Right ventricle myocardium inferior (tissue), 1 donor: ENCODE results near the gene EMX2. TPM values are rescaled to one million over a fixed set of nuclear protein-coding genes. Genes with fewer than 3 reads are reported as not detected.
"Not testable (repeated sequence)": the region's sequence is repeated elsewhere in the genome, so short reads cannot be mapped to it uniquely, and the experiment has no call there.

Experiments
- ATAC-seq: fragments of 200-7000 bp; cut with Tn5 transposase; one replicate; pipeline ENCODE4 v1.9.1; 2020; ENCODE audit warnings: mild to moderate bottlenecking, moderate library complexity
- DNase-seq: peaks from one replicate; pipeline ENCODE4 v3.0.0; 2021; ENCODE audit errors: missing footprints
- intact Hi-C: fragments of 100-400 bp; cut with DNase I; formaldehyde crosslinking; loops from one replicate; pipeline ENCODE4 v1.11.0; 2022
- total RNA-seq: library from RNA; stranded (reverse); fragmentation: NEBNext Ultra II Directional; extraction: Animal tissue kit (Norgen Biotek cat#: 25700); gene quantifications from one replicate; pipeline ENCODE4 v1.2.1, GENCODE V29; 2021
- donor health status: DM: no; HTN: yes; CAD: no; lungs with severe emphysema.

Gene EMX2
- total RNA-seq, 1 donor from 2014 or later: not detected

GRCh38 chr10:117574498-117575146, 32.1 kb downstream of the EMX2 start:
- intact Hi-C loops: no loop called here
- ATAC-seq: no peak

GRCh38 chr10:117578490-117578889, 35.9 kb downstream of the EMX2 start:
- DNase-seq: no peak
- no peak for ATAC-seq
- intact Hi-C loops: no loop called here

More at GRCh38 chr10:117574498-117575146, 32.1 kb downstream of the EMX2 start:
- DNase-seq: no peak

- intact Hi-C loops: no loop called here
- DNase-seq (no peak), ATAC-seq (no peak)
Measured at GRCh38 chr10:117578999-117579590, 36.5 kb downstream of the EMX2 start.

- intact Hi-C loops: no loop called here
- ATAC-seq: no peak
- DNase-seq: no peak
Measured at GRCh38 chr10:117581961-117582360, 39.4 kb downstream of the EMX2 start.

GRCh38 chr10:117584831-117585230, 42.3 kb downstream of the EMX2 start:
- intact Hi-C loops, ATAC-seq, DNase-seq: not testable (repeated sequence)

- no peak for DNase-seq
- intact Hi-C loops: no loop called here
- no peak for ATAC-seq
Measured at GRCh38 chr10:117587036-117587435, 44.5 kb downstream of the EMX2 start.

- intact Hi-C loops: no loop called here
- ATAC-seq (no peak), DNase-seq (no peak)
Measured at GRCh38 chr10:117590101-117590875, 47.7 kb downstream of the EMX2 start.

GRCh38 chr10:117591043-117591442, 48.5 kb downstream of the EMX2 start:
- intact Hi-C loops: no loop called here
- ATAC-seq: no peak
- DNase-seq: no peak

GRCh38 chr10:117594722-117595121, 52.2 kb downstream of the EMX2 start:
- intact Hi-C loops: no loop called here
- ATAC-seq: no peak
- DNase-seq: no peak

GRCh38 chr10:117596706-117597105, 54.2 kb downstream of the EMX2 start:
- no peak for ATAC-seq
- DNase-seq: no peak
- intact Hi-C loops: no loop called here

- ATAC-seq (no peak), DNase-seq (no peak)
- intact Hi-C loops: no loop called here
Measured at GRCh38 chr10:117597216-117597615, 54.7 kb downstream of the EMX2 start.

Other genes starting within 250 kb of the EMX2 start
- gene PDZD8, start 167.3 kb upstream of the EMX2 start, total RNA-seq: 20.0 TPM